GM18861 (cell line): ENCODE data around the gene BIN1.

ENCODE experiments used
- ATAC-seq: cut with Tn5 transposase; IDR thresholded peaks from one replicate; pipeline ENCODE4 v1.9.1; 2021; ENCODE audit not compliant: unreplicated experiment

The BIN1 gene

GRCh38 chr2:127076924-127077323 is 30.0 kb downstream of the BIN1 start:
- no peak for ATAC-seq

- no peak for ATAC-seq
These were observed 30.7 kb downstream of the BIN1 start for GRCh38 chr2:127076290-127076689.

- no peak for ATAC-seq
These were observed 31.1 kb downstream of the BIN1 start for GRCh38 chr2:127075821-127076220.

- ATAC-seq: no peak
These were observed 32.0 kb downstream of the BIN1 start for GRCh38 chr2:127074936-127075335.

- ATAC-seq: no peak
These were observed 32.6 kb downstream of the BIN1 start for GRCh38 chr2:127074358-127074757.

GRCh38 chr2:127072970-127073369 is 34.0 kb downstream of the BIN1 start:
- no peak for ATAC-seq

- ATAC-seq: no peak
These were observed 34.6 kb downstream of the BIN1 start for GRCh38 chr2:127072396-127072795.

GRCh38 chr2:127071901-127072328 is 35.0 kb downstream of the BIN1 start:
- ATAC-seq: no peak

GRCh38 chr2:127070221-127070620 is 36.7 kb downstream of the BIN1 start:
- ATAC-seq: no peak

GRCh38 chr2:127069536-127069935 is 37.4 kb downstream of the BIN1 start:
- no peak for ATAC-seq

GRCh38 chr2:127069003-127069402 is 38.0 kb downstream of the BIN1 start:
- no peak for ATAC-seq

GRCh38 chr2:127068351-127068741 is 38.6 kb downstream of the BIN1 start:
- ATAC-seq: no peak

- ATAC-seq: peak; percentile 29
These were observed 39.2 kb downstream of the BIN1 start for GRCh38 chr2:127067620-127068350.

- no peak for ATAC-seq
These were observed 40.0 kb downstream of the BIN1 start for GRCh38 chr2:127066942-127067341.

- ATAC-seq: no peak
These were observed 41.0 kb downstream of the BIN1 start for GRCh38 chr2:127065940-127066318.

GRCh38 chr2:127065299-127065939 is 41.5 kb downstream of the BIN1 start:
- no peak for ATAC-seq

- peak; percentile 79 for ATAC-seq
These were observed 42.2 kb downstream of the BIN1 start for GRCh38 chr2:127064642-127065250.

GRCh38 chr2:127063701-127064590 is 43.0 kb downstream of the BIN1 start:
- no peak for ATAC-seq

GRCh38 chr2:127061375-127062273 is 45.3 kb downstream of the BIN1 start:
- no peak for ATAC-seq

- ATAC-seq: no peak
These were observed 46.5 kb downstream of the BIN1 start for GRCh38 chr2:127060264-127060945.
